GM06990 (cell line): Measurements from ENCODE around the gene ANKRD27.

ENCODE experiments used
- DNase-seq: peaks from one replicate; pipeline ENCODE4 v3.0.0-alpha.2; 2011; ENCODE audit not compliant: insufficient read length; ENCODE audit errors: extremely low read depth
- H3K27me3 ChIP-seq: replicated peaks from 2 replicates; pipeline ENCODE4 v1.6.0; 2011; ENCODE audit warnings: low read length; ENCODE audit not compliant: control insufficient read depth, insufficient read depth
- H3K36me3 ChIP-seq: 2 replicates; pipeline ENCODE4 v1.5.1; 2011; ENCODE audit warnings: low read length; ENCODE audit not compliant: control insufficient read depth, insufficient read depth
- H3K4me3 ChIP-seq: replicated peaks from 2 replicates; pipeline ENCODE4 v1.5.1; 2011; ENCODE audit warnings: low read depth, mild to moderate bottlenecking, control low read depth, low read length
- CTCF ChIP-seq: IDR thresholded peaks from 2 replicates; pipeline ENCODE4 v1.5.1; 2011; ENCODE audit warnings: low read length, control low read depth, mild to moderate bottlenecking, inconsistent platforms; ENCODE audit not compliant: insufficient read depth, poor library complexity, severe bottlenecking

ANKRD27 gene

GRCh38 chr19:32614916-32615315 is 60.1 kb downstream of the ANKRD27 start:
- H3K27me3 ChIP-seq, result no peaks in the 10 kb centered on the region
- DNase-seq, result no peak
- no peak for TF ChIP-seq CTCF
- peaks cover 28% of the 10 kb centered on the region for H3K36me3 ChIP-seq
- no peak overlapping the region for H3K4me3 ChIP-seq

- TF ChIP-seq CTCF, result no peak
- DNase-seq, result no peak
These were observed 62.0 kb downstream of the ANKRD27 start for GRCh38 chr19:32613008-32613407.

GRCh38 chr19:32611161-32611560 is 63.8 kb downstream of the ANKRD27 start:
- peaks cover 21% of the 10 kb centered on the region for H3K36me3 ChIP-seq
- TF ChIP-seq CTCF, result no peak

More at GRCh38 chr19:32613008-32613407, 62.0 kb downstream of the ANKRD27 start:
- peaks cover 19% of the 10 kb centered on the region for H3K36me3 ChIP-seq
- no peak overlapping the region for H3K4me3 ChIP-seq
- H3K27me3 ChIP-seq, result no peaks in the 10 kb centered on the region

GRCh38 chr19:32607479-32607878 is 67.5 kb downstream of the ANKRD27 start:
- H3K27me3 ChIP-seq, result no peaks in the 10 kb centered on the region
- no peak overlapping the region for H3K4me3 ChIP-seq
- TF ChIP-seq CTCF, result no peak
- peaks cover 18% of the 10 kb centered on the region for H3K36me3 ChIP-seq
- DNase-seq, result no peak

More at GRCh38 chr19:32611161-32611560, 63.8 kb downstream of the ANKRD27 start:
- Histone ChIP-seq H3K27me3 (no peaks in the 10 kb centered on the region), H3K4me3 (no peak overlapping the region)
- no peak for DNase-seq

GRCh38 chr19:32606289-32606688 is 68.7 kb downstream of the ANKRD27 start:
- Histone ChIP-seq H3K27me3 (no peaks in the 10 kb centered on the region), H3K4me3 (no peak overlapping the region), H3K36me3 (peaks cover 16% of the 10 kb centered on the region)
- no peak for DNase-seq
- no peak for TF ChIP-seq CTCF

GRCh38 chr19:32605544-32605943 is 69.4 kb downstream of the ANKRD27 start:
- H3K36me3 ChIP-seq, result peaks cover 15% of the 10 kb centered on the region
- no peak for DNase-seq

More at GRCh38 chr19:32605544-32605943, 69.4 kb downstream of the ANKRD27 start:
- TF ChIP-seq CTCF, result no peak
- Histone ChIP-seq H3K4me3 (no peak overlapping the region), H3K27me3 (no peaks in the 10 kb centered on the region)
